AG04449 (cell line): ENCODE results near the gene KCNJ4.

Source experiments
- CTCF ChIA-PET: fragments of 350-600 bp; formaldehyde crosslinking; extraction: SDS; loops from one replicate; lab custom pipeline; 2021; ENCODE audit warnings: antibody characterized with exemption; lab: Yijun Ruan, JAX
- POLR2A ChIA-PET: fragments of 400-600, 350-600 bp; formaldehyde crosslinking; extraction: SDS; loops from one replicate; lab custom pipeline; 2020; ENCODE audit warnings: antibody characterized with exemption, inconsistent platforms; lab: Yijun Ruan, JAX
- DNase-seq: peaks from one replicate; pipeline ENCODE4 v3.0.0-alpha.2; 2010; ENCODE audit warnings: low read depth, low spot score
- H3K4me3 ChIP-seq: 2 replicates; pipeline ENCODE4 v1.5.1; 2011; ENCODE audit warnings: low read depth, mild to moderate bottlenecking, control low read depth, low read length
- TF ChIP-seq, protein P1 (sequence below): IDR thresholded peaks from one replicate; pipeline ENCODE4 v1.5.1; 2011; ENCODE audit warnings: mild to moderate bottlenecking, moderate library complexity, low read length, control low read depth, inconsistent platforms; ENCODE audit not compliant: insufficient read depth; ENCODE audit errors: missing control alignments

Gene KCNJ4

GRCh38 chr22:38456272-38456835 lies 1.4 kb upstream of the KCNJ4 start:
- DNase-seq, result no peak
- TF ChIP-seq, protein P1, sequence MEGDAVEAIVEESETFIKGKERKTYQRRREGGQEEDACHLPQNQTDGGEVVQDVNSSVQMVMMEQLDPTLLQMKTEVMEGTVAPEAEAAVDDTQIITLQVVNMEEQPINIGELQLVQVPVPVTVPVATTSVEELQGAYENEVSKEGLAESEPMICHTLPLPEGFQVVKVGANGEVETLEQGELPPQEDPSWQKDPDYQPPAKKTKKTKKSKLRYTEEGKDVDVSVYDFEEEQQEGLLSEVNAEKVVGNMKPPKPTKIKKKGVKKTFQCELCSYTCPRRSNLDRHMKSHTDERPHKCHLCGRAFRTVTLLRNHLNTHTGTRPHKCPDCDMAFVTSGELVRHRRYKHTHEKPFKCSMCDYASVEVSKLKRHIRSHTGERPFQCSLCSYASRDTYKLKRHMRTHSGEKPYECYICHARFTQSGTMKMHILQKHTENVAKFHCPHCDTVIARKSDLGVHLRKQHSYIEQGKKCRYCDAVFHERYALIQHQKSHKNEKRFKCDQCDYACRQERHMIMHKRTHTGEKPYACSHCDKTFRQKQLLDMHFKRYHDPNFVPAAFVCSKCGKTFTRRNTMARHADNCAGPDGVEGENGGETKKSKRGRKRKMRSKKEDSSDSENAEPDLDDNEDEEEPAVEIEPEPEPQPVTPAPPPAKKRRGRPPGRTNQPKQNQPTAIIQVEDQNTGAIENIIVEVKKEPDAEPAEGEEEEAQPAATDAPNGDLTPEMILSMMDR, result no peak
- no peak overlapping the region for H3K4me3 ChIP-seq
- ChIA-PET POLR2A (no interaction called here), CTCF (no interaction called here)

- peak overlapping the region; percentile 32 for H3K4me3 ChIP-seq
- CTCF ChIA-PET, result no interaction called here
- TF ChIP-seq, protein P1, result no peak
- no peak for DNase-seq
- POLR2A ChIA-PET, result no interaction called here
Observed at GRCh38 chr22:38455530-38456271, 702 bp upstream of the KCNJ4 start.

DNA sequence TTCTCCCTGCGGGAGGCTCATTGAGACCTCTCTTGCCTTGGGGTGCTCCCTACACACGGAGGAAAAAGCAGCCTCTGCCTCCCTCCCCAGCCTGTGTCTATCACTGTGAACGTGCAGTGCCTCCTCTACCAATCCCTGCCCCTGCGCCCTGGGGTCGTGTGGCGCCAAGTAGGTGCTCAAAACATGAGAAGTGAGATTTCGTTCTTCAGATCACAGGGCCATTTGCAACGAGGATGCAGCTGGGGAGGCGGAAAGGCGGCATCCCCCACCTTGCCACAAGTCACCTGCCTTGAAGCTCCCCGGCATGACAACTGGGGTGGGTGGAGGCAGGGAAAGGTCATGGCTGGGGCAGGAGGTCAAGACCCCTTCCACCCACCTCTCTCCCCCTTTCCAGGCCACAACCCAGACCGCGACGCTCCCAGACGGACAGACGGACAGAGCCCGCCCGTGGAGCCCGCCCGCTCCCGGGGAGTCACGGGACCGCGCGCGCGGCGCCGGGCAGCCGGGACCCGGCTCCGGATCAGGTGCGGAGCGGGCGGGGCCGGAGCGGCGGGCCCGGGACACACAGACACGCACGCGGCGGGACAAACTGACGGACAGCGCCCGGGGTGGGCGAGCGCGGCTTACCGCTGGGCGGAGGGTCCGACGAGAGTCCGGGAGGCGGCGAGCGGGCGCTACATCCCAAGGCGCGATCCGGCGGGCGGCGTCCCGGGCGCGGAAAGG lies 485 bp downstream of the KCNJ4 start:
- ChIA-PET POLR2A (no interaction called here), CTCF (interaction anchor here (0.8 kb wide), 1 partner anchor 9 kb away, joined by 3 read pairs; no protein-coding TSS in a partner anchor)
- TF ChIP-seq, protein P1, result no peak
- DNase-seq, result no peak
- H3K4me3 ChIP-seq, result no peak overlapping the region

GRCh38 chr22:38453996-38454352 lies 1.0 kb downstream of the KCNJ4 start:
- DNase-seq, result no peak
- no peak overlapping the region for H3K4me3 ChIP-seq
- TF ChIP-seq, protein P1, result no peak
- CTCF ChIA-PET, result interaction anchor here (0.8 kb wide), 1 partner anchor 8 kb away, joined by 3 read pairs; no protein-coding TSS in a partner anchor
- POLR2A ChIA-PET, result no interaction called here

DNA sequence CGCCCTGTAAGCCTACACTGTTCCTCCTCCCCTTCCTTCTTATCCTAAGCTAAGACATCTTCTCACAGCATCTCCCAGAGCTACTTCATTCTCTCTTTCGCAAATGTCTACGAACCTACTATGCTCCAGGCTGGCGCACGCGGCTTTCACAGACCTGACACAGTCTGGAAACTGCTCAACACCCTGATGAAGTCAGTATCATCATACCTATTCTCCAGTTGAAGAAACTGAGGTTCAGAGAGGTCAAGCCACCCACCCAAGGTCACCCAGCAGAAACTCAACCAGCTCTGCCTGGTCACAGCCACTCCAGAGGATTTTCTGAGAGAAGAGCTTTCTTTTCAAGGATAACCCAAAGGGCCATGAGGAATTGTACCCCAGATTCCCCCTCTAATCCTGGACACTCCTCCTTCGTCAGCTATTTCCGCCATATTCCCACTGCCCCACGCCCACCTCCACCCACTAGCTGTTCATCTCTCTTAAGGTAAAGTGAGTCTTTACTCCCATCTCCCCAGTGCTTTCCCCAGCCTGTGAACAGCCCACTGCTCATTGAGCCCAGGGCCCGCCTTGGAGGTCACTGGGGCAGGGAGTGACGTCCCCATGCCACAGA lies 1.8 kb downstream of the KCNJ4 start:
- no peak for DNase-seq
- no peak overlapping the region for H3K4me3 ChIP-seq
- ChIA-PET POLR2A (no interaction called here), CTCF (interaction anchor here (0.9 to 1.5 kb wide), 2 partner anchors 14 to 40 kb away, joined by 3 to 5 read pairs; partner anchors contain the start of gene KDELR3)
- TF ChIP-seq, protein P1, result no peak
